NCI-H2196 treated with DMSO at 0.1 percent for 48 hours (cell line): ENCODE results near the gene CWC15.
"Not testable (repeated sequence)": the region's sequence is repeated elsewhere in the genome, so short reads cannot be mapped to it uniquely, and the experiment has no call there.

Experiments used
- DNase-seq: peaks from one replicate; lab custom pipeline; 2025; ENCODE audit not compliant: unreplicated experiment; lab: John Stamatoyannopoulos, UW

The CWC15 gene

GRCh38 chr11:94922321-94923003 lies 50.9 kb downstream of the CWC15 start:
- no peak for DNase-seq

- no peak for DNase-seq
Measured at GRCh38 chr11:94920311-94920710, 53.0 kb downstream of the CWC15 start.

GRCh38 chr11:94913718-94914394 lies 59.5 kb downstream of the CWC15 start:
- DNase-seq, result not testable (repeated sequence)

GRCh38 chr11:94912806-94913205 lies 60.5 kb downstream of the CWC15 start:
- DNase-seq, result no peak
